Fibroblast of mammary gland (primary cell): ENCODE results near the gene PPP1R7.

Experiments
- DNase-seq: peaks from one replicate; pipeline ENCODE4 v3.0.0-alpha.2; 2010; ENCODE audit warnings: low read depth
- H3K4me3 ChIP-seq: 2 replicates; pipeline ENCODE4 v1.5.1; 2011; ENCODE audit warnings: low read depth, mild to moderate bottlenecking, low read length, moderate library complexity; ENCODE audit not compliant: control insufficient read depth
- CTCF ChIP-seq: conservative IDR thresholded peaks from 2 replicates; pipeline ENCODE4 v1.5.1; 2011; ENCODE audit warnings: low read depth, low read length, inconsistent platforms; ENCODE audit not compliant: control insufficient read depth, insufficient read depth

Gene PPP1R7

GRCh38 chr2:241177526-241178334 lies 27.5 kb downstream of the PPP1R7 start:
- TF ChIP-seq CTCF = no peak

GRCh38 chr2:241178961-241179360 lies 28.7 kb downstream of the PPP1R7 start:
- TF ChIP-seq CTCF = no peak
- DNase-seq = no peak
- H3K4me3 ChIP-seq = no peak overlapping the region

More at GRCh38 chr2:241177526-241178334, 27.5 kb downstream of the PPP1R7 start:
- no peak overlapping the region for H3K4me3 ChIP-seq
- no peak for DNase-seq

DNA sequence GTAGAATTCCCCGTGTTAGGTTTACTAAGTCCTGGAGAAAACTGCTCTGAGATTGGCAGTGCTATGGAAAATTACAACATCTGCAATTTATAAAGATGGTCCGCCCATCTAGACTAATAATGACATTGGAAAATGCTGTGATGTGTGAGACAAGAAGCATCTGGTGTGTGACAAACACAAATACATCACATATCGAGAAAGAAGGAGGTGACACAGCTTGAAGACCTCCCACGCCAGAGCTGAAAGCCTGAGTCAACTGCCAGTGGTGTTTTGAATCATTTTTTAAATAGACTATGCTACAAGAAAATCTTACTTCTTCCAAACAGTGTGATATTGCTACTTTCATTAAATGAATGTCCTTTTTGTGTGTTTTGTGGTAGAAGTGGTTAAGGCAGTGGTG lies 29.6 kb downstream of the PPP1R7 start:
- peak; percentile 31 for DNase-seq
- TF ChIP-seq CTCF = no peak
- no peak overlapping the region for H3K4me3 ChIP-seq

DNA sequence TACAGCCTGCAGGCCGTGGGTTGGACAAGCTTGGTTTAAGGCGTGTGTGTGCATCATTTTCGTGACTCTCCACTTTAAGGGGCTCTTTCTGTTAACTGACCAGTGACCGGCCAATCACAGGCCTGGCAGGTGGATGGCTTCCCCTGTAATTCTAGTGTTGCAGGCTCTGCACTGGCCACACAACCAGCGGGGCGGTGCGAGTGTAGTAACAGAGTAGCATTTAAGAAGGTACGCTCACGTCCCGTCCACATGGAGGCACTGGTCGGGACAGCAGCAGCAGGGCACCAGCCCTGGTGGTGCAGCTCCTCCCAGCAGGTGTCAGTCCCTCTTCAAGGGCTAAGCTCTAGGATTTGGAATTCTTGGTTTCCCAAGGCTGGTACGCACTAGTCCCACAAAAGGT lies 30.2 kb downstream of the PPP1R7 start:
- no peak overlapping the region for H3K4me3 ChIP-seq
- DNase-seq = no peak

DNA sequence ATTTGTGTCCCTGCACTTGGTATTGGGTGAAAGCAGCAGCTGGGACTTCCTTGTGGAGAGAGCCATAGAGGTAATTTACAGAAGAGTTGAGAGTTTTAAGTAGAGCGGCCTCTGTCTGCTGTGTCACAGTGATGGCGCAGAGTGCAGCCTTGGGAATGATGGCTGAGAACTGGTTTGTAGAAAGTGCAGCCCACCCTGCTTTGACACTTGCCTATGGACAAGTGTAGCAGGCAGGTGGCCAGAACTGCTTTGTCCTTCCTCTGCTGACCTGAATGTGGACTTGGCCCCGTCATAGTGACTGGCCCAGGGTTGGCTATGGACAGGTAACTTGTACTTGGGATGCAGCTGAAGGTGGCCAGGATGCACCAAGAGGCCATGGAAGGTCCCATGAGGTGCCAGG lies 31.9 kb downstream of the PPP1R7 start:
- TF ChIP-seq CTCF = no peak
- no peak for DNase-seq
- no peak overlapping the region for H3K4me3 ChIP-seq

More for the DNA sequence above, 30.2 kb downstream of the PPP1R7 start:
- no peak for TF ChIP-seq CTCF

GRCh38 chr2:241182531-241183133 lies 32.4 kb downstream of the PPP1R7 start:
- H3K4me3 ChIP-seq = no peak overlapping the region
- no peak for DNase-seq
- TF ChIP-seq CTCF = no peak
